HG02678 (cell line): Measurements from ENCODE around the gene TMEM26.
A peak's percentile ranks its signal among the peaks of the same experiment; 100 is the strongest.
"Not testable (repeated sequence)": the region's sequence is repeated elsewhere in the genome, so short reads cannot be mapped to it uniquely, and the experiment has no call there.

Source experiments
- ATAC-seq: cut with Tn5 transposase; IDR thresholded peaks from one replicate; pipeline ENCODE4 v1.9.1; 2021; ENCODE audit warnings: mild to moderate bottlenecking, moderate library complexity; ENCODE audit not compliant: unreplicated experiment

TMEM26 gene

GRCh38 chr10:61406736-61407135 is 46.4 kb downstream of the TMEM26 start:
- ATAC-seq, result no peak

GRCh38 chr10:61406242-61406641 is 46.9 kb downstream of the TMEM26 start:
- ATAC-seq, result no peak

GRCh38 chr10:61404751-61405150 is 48.4 kb downstream of the TMEM26 start:
- no peak for ATAC-seq

- no peak for ATAC-seq
Measured at GRCh38 chr10:61400524-61400923, 52.7 kb downstream of the TMEM26 start.

- no peak for ATAC-seq
Measured at GRCh38 chr10:61399406-61399805, 53.8 kb downstream of the TMEM26 start.

GRCh38 chr10:61398366-61399129 is 54.6 kb downstream of the TMEM26 start:
- no peak for ATAC-seq

GRCh38 chr10:61397175-61397986 is 55.8 kb downstream of the TMEM26 start:
- peak; percentile 78 for ATAC-seq

GRCh38 chr10:61391281-61391680 is 61.9 kb downstream of the TMEM26 start:
- peak; percentile 27 for ATAC-seq

- peak; percentile 86 for ATAC-seq
Measured at GRCh38 chr10:61390851-61391250, 62.3 kb downstream of the TMEM26 start.

GRCh38 chr10:61389887-61390286 is 63.3 kb downstream of the TMEM26 start:
- ATAC-seq, result no peak

- not testable (repeated sequence) for ATAC-seq
Measured at GRCh38 chr10:61388986-61389385, 64.2 kb downstream of the TMEM26 start.

GRCh38 chr10:61385231-61386001 is 67.8 kb downstream of the TMEM26 start:
- ATAC-seq, result no peak

GRCh38 chr10:61381153-61381552 is 72.0 kb downstream of the TMEM26 start:
- not testable (repeated sequence) for ATAC-seq

- no peak for ATAC-seq
Measured at GRCh38 chr10:61378865-61379264, 74.3 kb downstream of the TMEM26 start.

GRCh38 chr10:61376908-61377368 is 76.2 kb downstream of the TMEM26 start:
- no peak for ATAC-seq

GRCh38 chr10:61376377-61376776 is 76.8 kb downstream of the TMEM26 start:
- ATAC-seq, result no peak

GRCh38 chr10:61366365-61366764 is 86.8 kb downstream of the TMEM26 start:
- ATAC-seq, result no peak

- ATAC-seq, result no peak
Measured at GRCh38 chr10:61364619-61365018, 88.6 kb downstream of the TMEM26 start.

- ATAC-seq, result no peak
Measured at GRCh38 chr10:61363006-61363405, 90.2 kb downstream of the TMEM26 start.

- ATAC-seq, result no peak
Measured at GRCh38 chr10:61359452-61359851, 93.7 kb downstream of the TMEM26 start.

GRCh38 chr10:61357687-61358086 is 95.5 kb downstream of the TMEM26 start:
- ATAC-seq, result no peak
